Measurements from ENCODE around the gene GOLGA7B.

- TF ChIP-seq YY1 (IDR thresholded peaks at IDR 0.05; ENCODE audit: insufficient read depth, insufficient read length) = no peak
- no peak for TF ChIP-seq ZNF274 (IDR thresholded peaks at IDR 0.05; ENCODE audit: low read depth, low read length)
Observed at GRCh38 chr10:97896756-97897358, 47.2 kb downstream of the GOLGA7B start.

Data from NT2/D1 (cell line).